Stomach (tissue), 4 donors: ENCODE data around the gene ZNFX1.

Source experiments
- POLR2AphosphoS5 ChIP-seq, 3 donors: sonication (generic); formaldehyde crosslinking; IDR thresholded peaks; one replicate each; pipeline ENCODE4 v1.6.1; 2016; ENCODE audit warnings: antibody characterized with exemption in 3 of 3
- TF ChIP-seq, protein P1 (sequence below), 7 experiments: fragments of 450-650 bp in 4 of 7; fragments of 200-600 bp in 3 of 7; sonication (generic) in 3 of 7; IDR thresholded peaks; one replicate each; pipeline ENCODE4 v1.5.1; 2016 to 2019; ENCODE audit warnings: antibody characterized with exemption in 7 of 7, control low read depth in 2 of 7, mild to moderate bottlenecking in 1 of 7

DNA sequence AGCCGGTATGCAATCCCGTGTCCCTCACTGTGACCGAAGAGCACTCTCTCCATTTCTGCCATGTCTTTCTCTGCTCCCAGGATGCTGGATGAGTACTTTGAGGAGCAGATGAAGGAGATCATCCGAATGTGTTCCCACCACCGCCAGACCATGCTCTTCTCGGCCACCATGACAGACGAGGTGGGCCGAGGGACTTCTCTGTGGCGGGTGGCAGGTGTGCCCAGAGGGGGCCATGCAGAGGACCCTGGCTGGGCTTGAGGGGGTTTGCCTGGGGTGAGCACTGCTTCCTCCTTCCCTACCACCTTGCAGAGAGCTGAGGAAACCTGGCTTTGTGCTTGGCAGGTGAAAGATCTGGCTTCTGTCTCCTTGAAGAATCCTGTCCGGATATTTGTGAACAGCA is 44.6 kb downstream of the ZNFX1 start:
- TF ChIP-seq POLR2AphosphoS5 (IDR thresholded peaks at IDR 0.05), result no peak
- TF ChIP-seq, protein P1, sequence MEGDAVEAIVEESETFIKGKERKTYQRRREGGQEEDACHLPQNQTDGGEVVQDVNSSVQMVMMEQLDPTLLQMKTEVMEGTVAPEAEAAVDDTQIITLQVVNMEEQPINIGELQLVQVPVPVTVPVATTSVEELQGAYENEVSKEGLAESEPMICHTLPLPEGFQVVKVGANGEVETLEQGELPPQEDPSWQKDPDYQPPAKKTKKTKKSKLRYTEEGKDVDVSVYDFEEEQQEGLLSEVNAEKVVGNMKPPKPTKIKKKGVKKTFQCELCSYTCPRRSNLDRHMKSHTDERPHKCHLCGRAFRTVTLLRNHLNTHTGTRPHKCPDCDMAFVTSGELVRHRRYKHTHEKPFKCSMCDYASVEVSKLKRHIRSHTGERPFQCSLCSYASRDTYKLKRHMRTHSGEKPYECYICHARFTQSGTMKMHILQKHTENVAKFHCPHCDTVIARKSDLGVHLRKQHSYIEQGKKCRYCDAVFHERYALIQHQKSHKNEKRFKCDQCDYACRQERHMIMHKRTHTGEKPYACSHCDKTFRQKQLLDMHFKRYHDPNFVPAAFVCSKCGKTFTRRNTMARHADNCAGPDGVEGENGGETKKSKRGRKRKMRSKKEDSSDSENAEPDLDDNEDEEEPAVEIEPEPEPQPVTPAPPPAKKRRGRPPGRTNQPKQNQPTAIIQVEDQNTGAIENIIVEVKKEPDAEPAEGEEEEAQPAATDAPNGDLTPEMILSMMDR (IDR thresholded peaks at IDR 0.05), result no peak
